ENCODE data around the gene LRRN4CL. TPM values are rescaled to one million over a fixed set of nuclear protein-coding genes. Genes with fewer than 3 reads are reported as not detected.
"Not testable (repeated sequence)": the region's sequence is repeated elsewhere in the genome, so short reads cannot be mapped to it uniquely, and the experiment has no call there.

LRRN4CL gene
- 6.9 and 15.5 TPM in 2 replicates for total RNA-seq

DNA sequence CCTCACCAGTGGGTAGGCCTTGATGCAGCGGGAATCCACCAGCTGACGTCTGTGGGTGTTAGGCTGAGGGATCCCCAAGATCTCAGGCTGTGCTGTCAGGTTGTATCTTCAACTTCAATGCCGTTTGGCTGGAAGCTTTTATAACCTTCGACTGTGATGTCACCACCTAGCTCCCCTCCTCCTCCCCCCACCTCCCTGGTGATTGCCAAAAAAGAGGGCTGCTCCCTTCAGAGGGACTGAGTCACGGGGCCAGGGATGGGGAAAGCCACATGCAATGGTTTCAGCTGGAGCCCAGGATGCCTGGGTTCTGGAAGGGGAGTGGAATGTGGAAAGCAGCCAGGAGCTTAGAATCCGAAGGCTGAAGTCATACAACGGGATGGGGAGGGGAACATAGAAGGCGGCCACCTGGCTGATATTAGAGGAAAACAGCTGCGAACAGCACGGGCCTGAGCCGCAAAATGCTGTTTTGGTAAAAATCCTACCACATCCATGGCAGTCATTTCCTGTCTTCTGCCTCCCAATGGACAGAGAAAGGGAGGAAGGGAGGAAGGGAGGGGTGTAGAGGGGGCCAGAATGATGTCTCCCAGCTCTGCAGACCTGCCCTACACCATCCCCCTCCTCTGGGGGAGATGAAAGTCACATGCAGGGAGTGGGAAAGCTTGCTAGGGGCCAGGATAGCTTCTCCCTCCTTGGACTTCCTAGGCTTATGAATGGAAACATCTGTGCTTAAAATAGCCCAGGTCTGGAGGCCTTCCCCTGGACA, at the start of gene LRRN4CL:
Gene LRRN4CL, minus strand, starts transcription at position 110 of the 763 bp plus-strand sequence. CDS start 1,022 bp downstream, outside the sequence.
- peak within 1 kb of the TSS; percentile 36 for H3K4me3 ChIP-seq (ENCODE audit: low read depth, low read length)
- no peak for TF ChIP-seq CTCF (IDR thresholded peaks at IDR 0.05; ENCODE audit: insufficient read depth, low read depth, low read length)
- peak; percentile 93 for DNase-seq (ENCODE audit: low read depth)

DNA sequence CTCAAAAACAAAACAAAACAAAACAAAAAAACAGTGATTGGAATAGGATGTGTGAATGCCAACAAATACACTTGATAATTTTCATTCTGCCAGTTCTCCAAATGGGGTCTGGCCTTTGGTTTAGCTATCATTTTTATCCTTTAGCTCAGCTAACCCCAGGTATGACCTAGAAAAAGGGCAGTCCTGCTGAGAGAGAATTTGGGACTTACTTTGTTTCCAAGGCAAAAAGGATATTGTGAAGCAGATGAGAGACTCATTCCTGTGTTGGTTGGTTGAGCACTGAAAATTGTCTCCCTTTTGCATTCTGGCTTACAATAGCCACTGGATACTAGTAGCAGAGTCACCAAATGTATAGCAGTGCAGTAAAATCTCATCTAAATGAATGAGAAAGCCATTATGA, 47.9 kb upstream of the LRRN4CL start:
- no peak overlapping the region for H3K4me3 ChIP-seq (ENCODE audit: low read depth, low read length)
- TF ChIP-seq CTCF (IDR thresholded peaks at IDR 0.05; ENCODE audit: insufficient read depth, low read depth, low read length) = no peak
- no peak for DNase-seq (ENCODE audit: low read depth)

DNA sequence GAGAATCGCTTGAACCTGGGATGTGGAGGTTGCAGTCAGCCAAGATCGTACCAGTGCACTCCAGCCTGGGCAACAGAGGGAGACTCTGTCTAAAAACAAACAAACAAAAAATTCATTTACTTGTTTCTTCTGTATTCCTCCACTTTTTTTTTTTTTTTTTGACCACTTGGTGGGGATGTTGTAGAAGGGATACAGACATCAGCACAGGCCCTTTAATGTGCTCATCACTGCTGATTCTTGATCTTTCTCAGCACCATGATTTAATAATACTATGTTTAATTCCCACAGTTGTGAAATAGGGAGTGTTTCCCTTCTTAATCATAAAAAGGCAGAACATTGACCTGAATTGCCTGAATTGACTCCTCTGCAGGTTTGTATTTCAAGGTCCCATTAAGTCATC, 43.5 kb upstream of the LRRN4CL start:
- peak; percentile 22 for TF ChIP-seq CTCF (IDR thresholded peaks at IDR 0.05; ENCODE audit: insufficient read depth, low read depth, low read length)
- no peak overlapping the region for H3K4me3 ChIP-seq (ENCODE audit: low read depth, low read length)
- DNase-seq (ENCODE audit: low read depth) = peak; percentile 55

DNA sequence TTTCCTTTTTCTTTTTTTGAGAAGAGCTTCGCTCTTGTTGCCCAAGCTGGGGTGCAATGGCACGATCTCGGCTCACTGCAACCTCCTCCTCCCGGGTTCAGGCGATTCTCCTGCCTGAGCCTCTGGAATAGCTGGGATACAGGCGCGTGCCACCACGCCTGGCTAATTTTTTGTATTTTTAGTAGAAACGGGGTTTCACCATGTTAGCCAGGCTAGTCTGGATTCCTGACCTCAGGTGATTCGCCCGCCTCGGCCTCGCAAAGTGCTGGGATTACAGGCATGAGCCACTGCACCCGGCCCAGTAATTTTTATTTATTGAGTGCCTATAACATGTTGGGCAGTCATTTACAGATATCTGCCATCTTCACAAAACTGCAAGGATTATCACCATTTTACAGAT, 40.7 kb upstream of the LRRN4CL start:
- H3K4me3 ChIP-seq (ENCODE audit: low read depth, low read length) = peak overlapping the region; percentile 91

GRCh38 chr11:62728171-62728988, 39.0 kb upstream of the LRRN4CL start, which contains the start of gene TTC9C:
Gene TTC9C (plus strand): TSS chr11:62728486. CDS start chr11:62728849, 363 bp downstream.
- DNase-seq (ENCODE audit: low read depth) = peak; percentile 90
- peak within 1 kb of the TSS; percentile 91 for H3K4me3 ChIP-seq (ENCODE audit: low read depth, low read length)
- TF ChIP-seq CTCF (IDR thresholded peaks at IDR 0.05; ENCODE audit: insufficient read depth, low read depth, low read length) = no peak

More for the DNA sequence above, 40.7 kb upstream of the LRRN4CL start:
- not testable (repeated sequence) for DNase-seq (ENCODE audit: low read depth)

- no peak for TF ChIP-seq CTCF (IDR thresholded peaks at IDR 0.05; ENCODE audit: insufficient read depth, low read depth, low read length)
- H3K4me3 ChIP-seq (ENCODE audit: low read depth, low read length) = peak overlapping the region; percentile 91
- peak; percentile 99 for DNase-seq (ENCODE audit: low read depth)
Measured at GRCh38 chr11:62727872-62728170, 38.5 kb upstream of the LRRN4CL start.

- no peak for TF ChIP-seq CTCF (IDR thresholded peaks at IDR 0.05; ENCODE audit: insufficient read depth, low read depth, low read length)
- peak; percentile 99 for DNase-seq (ENCODE audit: low read depth)
- H3K4me3 ChIP-seq (ENCODE audit: low read depth, low read length) = peak within 1 kb of the TSS; percentile 91
Measured at GRCh38 chr11:62727165-62727871, 38.0 kb upstream of the LRRN4CL start, which contains the start of gene HNRNPUL2. Gene HNRNPUL2 (minus strand): TSS chr11:62727457. CDS start chr11:62727156, 301 bp downstream.
